GM12878 (cell line): ENCODE data around the gene RNF186. TPM values are rescaled to one million over a fixed set of nuclear protein-coding genes. Genes with fewer than 3 reads are reported as not detected.
"Not testable (repeated sequence)": the region's sequence is repeated elsewhere in the genome, so short reads cannot be mapped to it uniquely, and the experiment has no call there.

Source experiments
- ATAC-seq: fragments of 200-7000 bp; cut with Tn5 transposase; 3 replicates; pipeline ENCODE4 v1.9.1; 2020; ENCODE audit warnings: mild to moderate bottlenecking, moderate library complexity
- BruUV-seq: library from RNA; stranded (reverse); fragments of 400-500 nt; replicated peaks from 2 replicates; lab custom pipeline; 2021; lab: Mats Ljungman, UMichigan
- CTCF ChIA-PET: fragments of 300-600 bp; sonication (Branson Sonifier 250); formaldehyde crosslinking; extraction: SDS; loops from one replicate; lab custom pipeline; 2021; ENCODE audit warnings: inconsistent platforms; lab: Yijun Ruan, JAX
- POLR2A ChIA-PET: fragments of 350-600 bp; formaldehyde crosslinking; extraction: SDS; loops from one replicate; lab custom pipeline; 2021; ENCODE audit warnings: inconsistent platforms; lab: Charles Lee
- RAD21 ChIA-PET: fragments of 300-600 bp; sonication (Branson Sonifier 250); formaldehyde crosslinking; loops from one replicate; lab custom pipeline; 2023; ENCODE audit warnings: antibody characterized with exemption; ENCODE audit not compliant: unreplicated experiment; lab: Charles Lee
- SMC1A ChIA-PET: fragments of 300-600 bp; sonication (Branson Sonifier 250); formaldehyde crosslinking; loops from one replicate; lab custom pipeline; 2023; ENCODE audit not compliant: unreplicated experiment, uncharacterized antibody; lab: Charles Lee
- DNase-seq: peaks from one replicate; pipeline ENCODE4 v3.0.0-alpha.2; 2011; ENCODE audit warnings: low read depth, low spot score
- FAIRE-seq: peaks from 3 replicates; lab custom pipeline; 2011; peaks lifted over from hg19 to GRCh38; lab: Jason Lieb, UNC
- H2AFZ ChIP-seq: 2 replicates; pipeline ENCODE4 v1.6.0; 2011; ENCODE audit warnings: low read depth, low read length, control low read depth; ENCODE audit not compliant: control insufficient read depth
- H3K27ac ChIP-seq: 2 replicates; pipeline ENCODE4 v1.5.1; 2011; ENCODE audit warnings: control low read depth; ENCODE audit not compliant: control insufficient read depth, insufficient read depth
- H3K27me3 ChIP-seq, 2 experiments: replicated peaks in 1 of 2; 2 replicates each; pipeline versions ENCODE4 v1.6.0 to v1.6.1; 2011; ENCODE audit warnings: low read length in 1 of 2; ENCODE audit not compliant: control insufficient read depth in 2 of 2, insufficient read depth in 2 of 2
- H3K36me3 ChIP-seq, 2 experiments: 2 replicates each; pipeline ENCODE4 v1.5.1; 2011; ENCODE audit warnings: low read length in 1 of 2; ENCODE audit not compliant: control insufficient read depth in 2 of 2, insufficient read depth in 2 of 2
- H3K4me1 ChIP-seq: 2 replicates; pipeline ENCODE4 v1.6.1; 2011; ENCODE audit warnings: mild to moderate bottlenecking, low read length, moderate library complexity, mixed read lengths; ENCODE audit not compliant: control insufficient read depth, insufficient read depth
- H3K4me2 ChIP-seq: 2 replicates; pipeline ENCODE4 v1.6.0; 2011; ENCODE audit warnings: control low read depth; ENCODE audit not compliant: control insufficient read depth, insufficient read depth
- H3K4me3 ChIP-seq: fragments of 200-600 bp; sonication (generic); 2 replicates; pipeline ENCODE4 v1.5.1; 2016
- H3K79me2 ChIP-seq: 2 replicates; pipeline ENCODE4 v1.6.0; 2011; ENCODE audit warnings: low read length; ENCODE audit not compliant: control insufficient read depth, insufficient read depth
- H3K9ac ChIP-seq: 2 replicates; pipeline ENCODE4 v1.8.0; 2011; ENCODE audit warnings: low read length, control low read depth, mixed read lengths; ENCODE audit not compliant: control insufficient read depth, insufficient read depth
- H3K9me3 ChIP-seq: replicated peaks from 3 replicates; pipeline ENCODE4 v1.5.1; 2011; ENCODE audit warnings: mild to moderate bottlenecking, low read length; ENCODE audit not compliant: control insufficient read depth, insufficient read depth
- H4K20me1 ChIP-seq: 2 replicates; pipeline ENCODE4 v1.6.0; 2011; ENCODE audit not compliant: control insufficient read depth, insufficient read depth
- BCL11A ChIP-seq: IDR thresholded peaks from 2 replicates; pipeline ENCODE4 v1.6.1; 2011; ENCODE audit warnings: low read depth, low read length
- BCL3 ChIP-seq: IDR thresholded peaks from 2 replicates; pipeline ENCODE4 v1.6.1; 2011; ENCODE audit warnings: borderline replicate concordance, low read depth, mild to moderate bottlenecking, moderate library complexity, low read length; ENCODE audit not compliant: insufficient read depth, poor library complexity, severe bottlenecking
- BMI1 ChIP-seq: fragments of 450-650 bp; IDR thresholded peaks from 2 replicates; pipeline ENCODE4 v1.6.1; 2016; ENCODE audit warnings: mild to moderate bottlenecking, moderate library complexity, borderline replicate concordance
- EGR1 ChIP-seq, 2 experiments: IDR thresholded peaks; 1 replicate in 1 of 2; 2 replicates in 1 of 2; pipeline ENCODE4 v1.6.1; 2011 to 2012; ENCODE audit warnings: low read depth in 2 of 2, low read length in 2 of 2, borderline replicate concordance in 1 of 2, mild to moderate bottlenecking in 1 of 2, moderate library complexity in 1 of 2
- FOXK2 ChIP-seq: fragments of 450-650 bp; IDR thresholded peaks from 2 replicates; pipeline ENCODE4 v1.6.1; 2017; ENCODE audit warnings: mild to moderate bottlenecking, moderate library complexity
- KLF5 ChIP-seq: fragments of 450-650 bp; IDR thresholded peaks from 2 replicates; pipeline ENCODE4 v1.6.1; 2014; ENCODE audit warnings: mild to moderate bottlenecking; ENCODE audit not compliant: partially characterized antibody
- MTA3 ChIP-seq: IDR thresholded peaks from 2 replicates; pipeline ENCODE4 v1.6.1; 2012; ENCODE audit warnings: low read length, inconsistent platforms, borderline replicate concordance
- POLR2A ChIP-seq: IDR thresholded peaks from 2 replicates; pipeline ENCODE4 v1.6.1; 2011; ENCODE audit warnings: low read depth, mild to moderate bottlenecking, low read length
- SIN3A ChIP-seq: IDR thresholded peaks from 2 replicates; pipeline ENCODE4 v1.6.1; 2012; ENCODE audit warnings: low read depth, low read length, improper control_type of control experiment
- SMAD5 ChIP-seq: IDR thresholded peaks from 2 replicates; pipeline ENCODE4 v1.6.1; 2016; ENCODE audit warnings: antibody characterized with exemption, low read depth
- TCF12 ChIP-seq: IDR thresholded peaks from 2 replicates; pipeline ENCODE4 v1.6.1; 2011; ENCODE audit warnings: low read depth, mild to moderate bottlenecking, low read length
- YBX1 ChIP-seq: fragments of 450-650 bp; IDR thresholded peaks from 2 replicates; pipeline ENCODE4 v1.6.1; 2016; ENCODE audit warnings: antibody characterized with exemption
- ZBED1 ChIP-seq: IDR thresholded peaks from 2 replicates; pipeline ENCODE4 v1.6.1; 2016; ENCODE audit warnings: borderline replicate concordance
- WGBS: methylation state at CpG from one replicate; pipeline ENCODE4 v1.1.6; 2016; ENCODE audit warnings: low lambda C conversion rate; ENCODE audit not compliant: insufficient replicate concordance, insufficient coverage; ENCODE audit errors: missing lambda C conversion rate; 5-methylcytosine and 5-hydroxymethylcytosine counted together
- in situ Hi-C: fragments of 300-500 bp; cut with MboI; formaldehyde crosslinking; loops from 9 replicates; pipeline ENCODE4 v1.14.3; 2018; ENCODE audit warnings: mixed read lengths
- intact Hi-C: fragments of 100-400 bp; cut with micrococcal nuclease; formaldehyde crosslinking; loops from one replicate; pipeline ENCODE4 v1.14.2; 2022; ENCODE audit not compliant: unreplicated experiment
- polyA plus RNA-seq, 11 experiments: library from polyadenylated mRNA; depleted of rRNA in 4 of 11; unstranded in 6 of 11; stranded (reverse) in 5 of 11; fragments of >200 nt; fragmentation: Nextera tagmentation in 4 of 11; fragmentation: Illumina TruSeq in 1 of 11; extraction: Ambion mirVana in 4 of 11; extraction: Trizol in 1 of 11; gene quantifications; 1 replicate in 1 of 11; 2 replicates in 10 of 11; pipeline versions ENCODE4 v1.2.1 to v1.2.3, GENCODE V29; 2011 to 2016; ENCODE audit warnings: inconsistent platforms in 2 of 11, missing spikeins in 2 of 11, low read depth in 1 of 11
- total RNA-seq, 4 experiments: library from RNA; depleted of rRNA in 3 of 4; stranded (reverse); fragments of >200 nt in 3 of 4; fragmentation: Illumina TruSeq in 1 of 4; extraction: Trizol in 1 of 4; gene quantifications; 2 replicates each; pipeline versions ENCODE4 v1.2.1 to v1.2.3, GENCODE V29; 2013 to 2021

The RNF186 gene
- total and polyA plus RNA-seq, 10 of the 15 experiments (the other 5 are each of a cell fraction or from before 2014, with no cell fraction given) = not detected

GRCh38 chr1:19818324-19818723, 3.2 kb upstream of the RNF186 start:
- ChIA-PET CTCF (interaction anchor here (1.7 kb wide), 1 partner anchor 57 kb away, joined by 3 read pairs; no protein-coding TSS in a partner anchor), RAD21 (no interaction called here), SMC1A (no interaction called here), POLR2A (no interaction called here)
- in situ Hi-C loops (no loop called here), intact Hi-C loops (no loop called here)
- Histone ChIP-seq H3K9me3 (no peaks in the 10 kb centered on the region), H3K79me2 (no peaks in the 10 kb centered on the region), H3K4me2 (no peak overlapping the region), H4K20me1 (no peaks in the 10 kb centered on the region), H3K4me3 (no peak overlapping the region), H3K36me3 (no peaks in the 10 kb centered on the region), H3K4me1 (no peaks in the 10 kb centered on the region), H3K27ac (no peak overlapping the region), H2AFZ (no peak overlapping the region), H3K9ac (no peak overlapping the region), H3K27me3 (no peaks in the 10 kb centered on the region)
- FAIRE-seq (no peak), DNase-seq (no peak), ATAC-seq (no peak)
- WGBS = 11% methylated on average over 3 of the region's 3 CpGs
- no peak for TF ChIP-seq YBX1
- BruUV-seq = no TSS peak

- 38% methylated on average over 5 of the region's 5 CpGs for WGBS
- TF ChIP-seq SMAD5 (no peak), SIN3A (no peak), KLF5 (no peak), POLR2A (no peak), BCL11A (no peak), BCL3 (no peak), FOXK2 (no peak), TCF12 (no peak), BMI1 (no peak), ZBED1 (no peak), MTA3 (no peak), EGR1 (IDR thresholded peaks at IDR 0.05; ENCODE audit: borderline replicate concordance in 1 of 2, low read depth in 2 of 2, low read length in 2 of 2) (no peak)
- Histone ChIP-seq H3K4me1 (no peaks in the 10 kb centered on the region), H3K4me3 (no peak overlapping the region), H3K27ac (no peak overlapping the region), H2AFZ (no peak overlapping the region), H3K79me2 (no peaks in the 10 kb centered on the region), H3K4me2 (no peak overlapping the region), H4K20me1 (no peaks in the 10 kb centered on the region), H3K9ac (no peak overlapping the region), H3K9me3 (no peaks in the 10 kb centered on the region), H3K27me3 (no peaks in the 10 kb centered on the region; a peak in 1 of 4 replicates), H3K36me3 (no peaks in the 10 kb centered on the region)
- SMC1A ChIA-PET = no interaction called here
- FAIRE-seq (no peak), DNase-seq (no peak), ATAC-seq (no peak)
- RAD21 ChIA-PET = no interaction called here
- no TSS peak for BruUV-seq
- in situ Hi-C loops (no loop called here), intact Hi-C loops (no loop called here)
- CTCF ChIA-PET = no interaction called here
- POLR2A ChIA-PET = no interaction called here
These were observed 2.1 kb upstream of the RNF186 start for GRCh38 chr1:19817160-19817559.

GRCh38 chr1:19816737-19817086, 1.6 kb upstream of the RNF186 start:
- H3K79me2 ChIP-seq, in situ Hi-C loops, H3K9ac ChIP-seq, RAD21 ChIA-PET, H2AFZ ChIP-seq, ATAC-seq, DNase-seq, H3K4me2 ChIP-seq, H4K20me1 ChIP-seq, SMC1A ChIA-PET, H3K4me1 ChIP-seq, FAIRE-seq, CTCF ChIA-PET, POLR2A ChIA-PET, H3K27ac ChIP-seq, BruUV-seq, intact Hi-C loops, H3K27me3 ChIP-seq, H3K4me3 ChIP-seq, H3K36me3 ChIP-seq, H3K9me3 ChIP-seq: not testable (repeated sequence)
- 0% methylated on average over 1 of the region's 1 CpG for WGBS
